Measurements from ENCODE around the gene TRIM67.

Gene TRIM67

GRCh38 chr1:231134624-231135023 lies 27.2 kb upstream of the TRIM67 start:
- Histone ChIP-seq H3K9me3 (ENCODE audit: severe bottlenecking) (no peaks in the 10 kb centered on the region), H3K27ac (ENCODE audit: poor library complexity, severe bottlenecking) (no peak overlapping the region), H3K36me3 (ENCODE audit: low read depth) (no peaks in the 10 kb centered on the region), H3K4me1 (ENCODE audit: insufficient read depth, poor library complexity, severe bottlenecking) (no peaks in the 10 kb centered on the region), H3K4me3 (ENCODE audit: severe bottlenecking) (no peak overlapping the region), H3K27me3 (ENCODE audit: insufficient read depth, poor library complexity, severe bottlenecking) (no peaks in the 10 kb centered on the region)
- DNase-seq (ENCODE audit: low spot score) (no peak), ATAC-seq (ENCODE audit: low read depth) (no peak)
- no peak for TF ChIP-seq CTCF (IDR thresholded peaks at IDR 0.05; ENCODE audit: poor library complexity, severe bottlenecking)

- H3K36me3 ChIP-seq (ENCODE audit: low read depth): no peaks in the 10 kb centered on the region
- no peaks in the 10 kb centered on the region for H3K4me1 ChIP-seq (ENCODE audit: insufficient read depth, poor library complexity, severe bottlenecking)
- H3K4me3 ChIP-seq (ENCODE audit: severe bottlenecking): no peak overlapping the region
- no peak for ATAC-seq (ENCODE audit: low read depth)
- no peaks in the 10 kb centered on the region for H3K27me3 ChIP-seq (ENCODE audit: insufficient read depth, poor library complexity, severe bottlenecking)
- H3K27ac ChIP-seq (ENCODE audit: poor library complexity, severe bottlenecking): no peak overlapping the region
- H3K9me3 ChIP-seq (ENCODE audit: severe bottlenecking): no peaks in the 10 kb centered on the region
- no peak for TF ChIP-seq CTCF (IDR thresholded peaks at IDR 0.05; ENCODE audit: poor library complexity, severe bottlenecking)
- no peak for DNase-seq (ENCODE audit: low spot score)
These were observed 23.6 kb upstream of the TRIM67 start for GRCh38 chr1:231138236-231138635.

- no peak for TF ChIP-seq CTCF (IDR thresholded peaks at IDR 0.05; ENCODE audit: poor library complexity, severe bottlenecking)
- Histone ChIP-seq H3K4me3 (ENCODE audit: severe bottlenecking) (no peak overlapping the region), H3K4me1 (ENCODE audit: insufficient read depth, poor library complexity, severe bottlenecking) (no peaks in the 10 kb centered on the region), H3K9me3 (ENCODE audit: severe bottlenecking) (no peaks in the 10 kb centered on the region), H3K27me3 (ENCODE audit: insufficient read depth, poor library complexity, severe bottlenecking) (no peaks in the 10 kb centered on the region), H3K36me3 (ENCODE audit: low read depth) (no peaks in the 10 kb centered on the region), H3K27ac (ENCODE audit: poor library complexity, severe bottlenecking) (no peak overlapping the region)
- DNase-seq (ENCODE audit: low spot score) (no peak), ATAC-seq (ENCODE audit: low read depth) (no peak)
These were observed 22.7 kb upstream of the TRIM67 start for GRCh38 chr1:231139125-231139649.

- no peaks in the 10 kb centered on the region for H3K36me3 ChIP-seq (ENCODE audit: low read depth)
- ATAC-seq (ENCODE audit: low read depth): no peak
- no peaks in the 10 kb centered on the region for H3K9me3 ChIP-seq (ENCODE audit: severe bottlenecking)
- no peak for TF ChIP-seq CTCF (IDR thresholded peaks at IDR 0.05; ENCODE audit: poor library complexity, severe bottlenecking)
- no peaks in the 10 kb centered on the region for H3K27me3 ChIP-seq (ENCODE audit: insufficient read depth, poor library complexity, severe bottlenecking)
- H3K4me3 ChIP-seq (ENCODE audit: severe bottlenecking): no peak overlapping the region
- H3K4me1 ChIP-seq (ENCODE audit: insufficient read depth, poor library complexity, severe bottlenecking): no peaks in the 10 kb centered on the region
- no peak for DNase-seq (ENCODE audit: low spot score)
- no peak overlapping the region for H3K27ac ChIP-seq (ENCODE audit: poor library complexity, severe bottlenecking)
These were observed 21.9 kb upstream of the TRIM67 start for GRCh38 chr1:231139659-231140654.
